GM21515 (cell line): ENCODE data around the gene SLC16A7.

ENCODE experiments used
- ATAC-seq: cut with Tn5 transposase; IDR thresholded peaks from one replicate; pipeline ENCODE4 v1.9.1; 2021; ENCODE audit not compliant: unreplicated experiment

SLC16A7 gene

DNA sequence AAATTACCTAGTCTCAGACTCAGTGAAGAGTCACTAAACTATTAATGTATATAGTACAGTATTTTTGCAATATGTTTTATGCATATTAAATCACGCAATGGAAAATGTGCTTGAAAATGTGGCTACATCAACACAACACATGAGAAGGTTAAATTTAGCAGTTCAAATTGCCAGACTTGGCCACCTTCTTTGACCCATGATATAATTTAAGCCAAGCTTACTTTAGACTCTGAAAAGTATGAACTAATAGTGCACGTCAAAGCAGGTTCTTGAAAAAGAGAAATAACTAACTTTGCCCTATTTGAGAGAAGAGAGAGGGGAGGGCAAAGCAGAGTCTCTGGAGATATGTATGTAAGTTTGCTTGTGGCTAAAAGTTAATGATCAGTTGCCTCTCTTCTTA lies 68.7 kb downstream of the SLC16A7 start:
- ATAC-seq = no peak

DNA sequence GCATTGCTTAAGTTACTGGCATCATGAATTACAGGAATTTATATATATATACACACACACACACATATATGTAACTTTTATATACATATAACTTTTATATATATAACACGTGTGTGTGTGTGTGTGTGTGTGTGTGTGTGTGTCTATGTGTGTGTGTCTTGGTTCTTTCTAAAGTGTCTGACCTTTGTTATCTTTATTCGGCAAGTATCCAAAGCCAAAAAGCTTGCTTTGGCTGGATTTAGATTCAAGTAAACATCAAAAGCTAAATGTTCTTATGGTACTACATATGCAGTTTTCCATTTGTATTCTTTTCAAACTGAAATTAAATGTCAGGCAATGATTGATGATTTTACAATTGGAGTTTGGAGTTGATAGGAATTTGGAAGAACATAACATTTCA lies 69.9 kb downstream of the SLC16A7 start:
- ATAC-seq = no peak

- no peak for ATAC-seq
Observed at GRCh38 chr12:59668674-59669073, 72.8 kb downstream of the SLC16A7 start.

- ATAC-seq = no peak
Observed at GRCh38 chr12:59672273-59672672, 76.4 kb downstream of the SLC16A7 start.

DNA sequence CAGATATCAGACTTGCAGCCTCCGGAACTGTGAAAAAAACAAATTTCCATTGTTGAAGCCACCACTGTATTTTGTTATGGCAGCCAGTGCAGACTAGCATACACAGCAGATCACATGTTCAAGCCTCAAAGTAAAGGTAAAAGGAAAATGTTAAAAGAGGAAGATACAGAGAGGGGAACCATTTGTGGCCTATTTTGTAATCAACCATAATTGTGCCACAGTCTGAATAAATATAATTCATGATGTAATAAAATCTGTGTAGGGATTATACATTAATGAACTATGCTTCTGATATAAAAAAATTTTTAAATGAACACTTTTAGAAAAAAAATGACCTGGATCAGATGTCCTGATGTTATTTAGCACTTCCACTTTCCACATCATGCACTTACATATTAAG lies 79.6 kb downstream of the SLC16A7 start:
- ATAC-seq = no peak

DNA sequence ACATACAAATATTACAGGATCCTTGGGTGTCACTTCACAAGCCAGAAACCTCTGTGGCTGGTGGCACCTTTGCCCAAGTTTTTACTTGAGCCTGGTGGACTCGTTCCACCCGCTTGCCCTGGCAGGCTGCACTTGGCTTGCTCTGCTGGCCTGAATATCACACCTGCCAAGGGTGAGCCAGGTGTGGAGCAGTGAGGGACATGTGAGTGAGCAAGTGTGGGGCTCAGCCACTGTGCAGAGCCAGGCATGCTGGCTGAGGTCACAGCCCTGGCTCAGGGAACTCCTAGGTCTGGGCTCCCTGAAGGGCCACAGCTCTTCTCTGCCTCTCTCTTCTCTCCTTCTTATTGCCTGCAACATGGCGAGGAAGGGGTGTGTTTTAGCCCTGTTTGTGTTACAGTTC lies 82.0 kb downstream of the SLC16A7 start:
- no peak for ATAC-seq

DNA sequence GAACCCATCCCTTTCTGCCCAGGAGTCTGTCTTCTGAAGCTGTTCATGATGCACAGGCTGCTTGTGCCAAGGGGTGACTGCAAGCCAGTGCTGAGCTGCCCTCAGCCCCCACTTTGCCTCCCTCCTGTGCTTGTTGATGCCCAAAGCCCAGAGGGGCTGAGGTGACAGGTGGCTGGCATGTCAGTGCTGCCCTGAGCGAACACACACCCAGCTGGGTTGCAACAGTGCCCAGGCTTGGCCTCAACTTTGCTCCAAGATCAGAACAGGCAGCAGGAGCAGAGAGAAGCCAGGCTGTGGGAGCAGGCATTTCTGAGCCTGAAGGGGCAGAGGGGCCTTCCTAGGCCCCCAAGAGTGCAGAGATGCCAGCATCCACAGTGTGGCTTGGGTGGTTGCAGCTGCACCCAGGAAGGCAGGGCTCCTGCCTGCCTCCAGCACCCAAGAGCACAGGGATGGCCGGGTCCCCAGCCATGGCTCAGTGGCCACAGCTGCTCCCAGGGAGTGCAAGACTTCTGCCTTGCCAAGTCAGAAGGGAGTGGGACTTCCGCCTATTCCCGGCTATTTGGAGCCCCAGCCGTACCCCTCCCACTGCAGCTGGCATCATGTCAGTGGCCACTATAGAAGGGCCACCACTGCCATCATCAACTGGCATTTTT lies 83.1 kb downstream of the SLC16A7 start:
- ATAC-seq = no peak

DNA sequence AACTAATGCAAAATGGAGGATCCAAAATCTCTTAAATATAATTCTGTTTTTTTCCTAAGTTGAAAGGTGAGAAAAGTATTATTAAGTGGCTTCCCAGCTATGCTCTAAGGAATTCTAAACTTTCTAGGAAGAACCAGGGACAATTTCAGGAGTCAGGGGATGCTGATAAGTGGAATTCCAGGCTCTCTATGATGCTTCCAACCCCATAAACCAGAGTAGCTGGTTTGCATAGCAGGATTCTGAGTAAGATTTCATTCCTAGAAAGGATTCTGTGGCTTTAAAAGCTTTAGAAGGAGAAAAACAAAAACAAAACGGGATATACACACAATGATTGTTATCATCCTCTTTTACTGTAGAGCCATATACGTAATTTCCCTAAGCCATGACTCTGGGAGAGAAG lies 93.9 kb downstream of the SLC16A7 start:
- ATAC-seq = no peak

- no peak for ATAC-seq
Observed at GRCh38 chr12:59695379-59695778, 99.5 kb downstream of the SLC16A7 start.

- ATAC-seq = no peak
Observed at GRCh38 chr12:59698600-59698999, 102.8 kb downstream of the SLC16A7 start.

- no peak for ATAC-seq
Observed at GRCh38 chr12:59699421-59700152, 103.8 kb downstream of the SLC16A7 start.

GRCh38 chr12:59700153-59700450 lies 104.3 kb downstream of the SLC16A7 start:
- ATAC-seq = no peak

- no peak for ATAC-seq
Observed at GRCh38 chr12:59708064-59708463, 112.2 kb downstream of the SLC16A7 start.

DNA sequence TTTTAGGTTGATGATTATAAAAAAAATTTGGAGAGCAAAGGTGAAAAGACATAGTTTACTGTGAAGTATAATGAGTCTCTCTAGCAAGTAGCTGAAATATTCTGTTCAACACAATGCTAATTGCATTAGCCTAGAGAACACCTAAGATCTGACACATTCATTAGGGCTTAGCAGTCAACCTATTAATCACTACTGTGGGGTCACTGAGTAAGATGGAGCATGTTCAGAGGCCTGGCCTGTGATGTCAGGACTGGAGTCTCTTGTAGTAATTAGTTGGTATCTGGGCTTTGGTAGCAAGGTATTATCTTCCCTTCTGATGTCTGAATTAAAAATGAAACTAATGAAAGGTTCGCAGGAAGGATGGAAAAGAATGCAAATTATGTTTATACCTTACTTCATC lies 112.7 kb downstream of the SLC16A7 start:
- ATAC-seq = no peak

DNA sequence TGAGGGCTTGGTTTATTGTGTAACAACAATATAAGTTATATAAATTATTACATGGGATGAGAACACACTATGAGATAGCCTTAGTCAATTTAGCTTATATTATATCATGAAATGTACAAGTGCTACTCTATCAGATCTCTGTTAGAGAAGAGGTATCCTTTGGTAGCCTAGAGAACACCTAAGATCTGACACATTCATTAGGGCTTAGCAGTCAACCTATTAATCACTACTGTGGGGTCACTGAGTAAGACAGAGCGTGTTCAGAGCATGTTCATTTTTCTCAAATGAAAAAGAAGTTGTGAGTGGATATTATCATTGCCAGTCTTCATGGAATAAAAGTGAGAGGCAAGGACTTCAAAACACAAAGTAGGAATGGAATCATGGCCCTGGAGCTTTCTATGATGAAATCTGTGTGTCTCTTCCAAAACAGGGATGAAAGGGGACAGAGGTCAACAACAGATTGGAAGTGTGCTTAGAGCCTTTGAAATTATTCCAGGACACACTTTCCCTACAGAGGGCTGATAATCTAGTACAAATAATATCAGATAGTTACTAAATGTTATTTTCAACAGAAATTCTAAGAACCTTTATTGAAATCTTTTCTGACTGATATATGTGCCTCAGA lies 114.3 kb downstream of the SLC16A7 start:
- no peak for ATAC-seq

DNA sequence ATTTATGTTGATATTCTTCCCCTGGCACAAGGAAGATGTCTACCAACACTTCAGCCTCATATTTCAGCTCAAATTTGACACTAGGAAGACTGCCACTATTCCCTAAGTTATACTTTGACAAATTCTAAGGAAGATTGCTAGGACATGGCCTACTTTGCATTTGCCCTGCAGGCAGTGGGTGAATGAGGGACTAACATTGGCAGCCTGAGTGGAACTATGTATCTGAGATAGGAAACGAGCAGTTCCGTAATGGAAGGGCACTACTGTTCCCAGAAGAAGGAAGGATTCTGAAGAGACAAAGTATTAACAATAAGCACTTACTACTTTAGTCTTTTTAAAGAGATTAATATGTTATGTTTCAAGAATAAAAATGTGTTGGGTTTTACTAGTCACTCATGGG lies 115.1 kb downstream of the SLC16A7 start:
- no peak for ATAC-seq

DNA sequence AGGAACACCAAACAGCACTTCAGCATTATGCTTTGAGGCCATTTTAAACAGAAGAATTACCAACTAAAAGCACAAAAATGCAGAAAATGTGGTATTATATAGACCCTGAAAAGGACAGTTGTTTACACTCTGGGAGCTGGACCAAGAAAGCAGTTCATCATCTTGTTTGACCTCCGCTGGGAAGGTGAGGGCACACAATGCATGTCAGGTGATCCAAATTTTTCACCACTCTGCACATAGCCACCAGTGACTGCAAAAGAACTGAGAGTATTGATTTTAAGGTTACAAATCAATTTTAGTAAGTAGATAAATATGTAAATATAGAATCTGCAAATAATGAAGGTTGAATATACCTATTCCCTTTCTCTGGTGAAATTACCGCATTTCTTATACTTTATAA lies 119.6 kb downstream of the SLC16A7 start:
- no peak for ATAC-seq

DNA sequence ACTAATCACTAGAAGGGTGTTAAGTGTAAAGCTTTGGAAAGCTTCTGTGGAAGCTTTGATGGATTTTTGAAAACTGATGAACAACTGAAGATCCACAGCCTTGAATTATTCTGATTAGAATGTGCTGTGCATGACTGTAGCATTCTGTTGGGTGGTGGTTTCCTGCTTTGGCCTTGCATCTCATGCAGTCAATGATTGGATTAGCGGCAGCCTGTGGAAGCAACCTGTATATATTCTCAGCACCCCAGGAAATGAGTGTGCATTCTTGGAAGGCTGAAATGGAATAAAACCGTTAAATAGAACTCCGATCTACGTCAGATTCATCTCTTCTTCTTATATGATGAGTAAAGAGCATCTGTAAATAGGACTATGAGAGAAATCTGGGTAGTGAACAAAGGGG lies 120.2 kb downstream of the SLC16A7 start:
- ATAC-seq = no peak

- ATAC-seq = no peak
Observed at GRCh38 chr12:59717436-59717835, 121.6 kb downstream of the SLC16A7 start.

DNA sequence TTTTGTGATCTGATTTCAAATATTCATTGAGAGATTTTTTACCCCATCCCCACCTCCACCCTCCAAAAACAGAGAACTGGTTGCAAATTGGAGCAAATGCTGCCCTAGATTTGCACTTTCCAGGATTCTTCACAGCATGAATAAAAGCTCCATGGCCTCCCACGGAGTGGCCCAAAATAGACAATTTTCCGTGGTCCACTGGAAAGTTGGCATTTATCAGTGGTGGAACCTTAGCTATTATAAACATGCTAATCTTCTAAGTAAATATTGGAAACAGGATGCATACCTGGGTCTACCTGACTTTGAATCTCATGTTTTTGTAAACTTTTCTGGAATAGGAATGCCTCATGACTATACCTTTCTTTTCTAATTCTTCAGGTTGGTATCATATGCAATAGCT lies 123.9 kb downstream of the SLC16A7 start:
- no peak for ATAC-seq

DNA sequence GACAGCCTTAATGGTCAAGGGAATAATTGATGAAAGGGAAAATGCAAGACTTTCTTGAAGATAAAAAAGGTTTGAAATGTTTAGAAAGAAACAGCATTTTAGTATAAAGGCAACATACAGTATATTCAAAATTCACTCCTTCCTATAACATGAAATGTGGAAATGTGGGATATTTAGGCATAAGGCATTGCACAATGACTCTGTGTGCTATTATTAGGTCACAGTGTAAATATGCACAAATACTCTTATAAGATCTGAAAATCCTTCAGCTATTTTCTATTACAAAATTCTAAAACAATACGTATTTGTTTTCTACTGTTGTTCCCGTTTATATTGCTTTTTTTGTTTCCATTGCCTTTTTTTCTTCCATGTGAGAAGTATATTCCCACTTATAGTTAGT lies 127.7 kb downstream of the SLC16A7 start:
- no peak for ATAC-seq

DNA sequence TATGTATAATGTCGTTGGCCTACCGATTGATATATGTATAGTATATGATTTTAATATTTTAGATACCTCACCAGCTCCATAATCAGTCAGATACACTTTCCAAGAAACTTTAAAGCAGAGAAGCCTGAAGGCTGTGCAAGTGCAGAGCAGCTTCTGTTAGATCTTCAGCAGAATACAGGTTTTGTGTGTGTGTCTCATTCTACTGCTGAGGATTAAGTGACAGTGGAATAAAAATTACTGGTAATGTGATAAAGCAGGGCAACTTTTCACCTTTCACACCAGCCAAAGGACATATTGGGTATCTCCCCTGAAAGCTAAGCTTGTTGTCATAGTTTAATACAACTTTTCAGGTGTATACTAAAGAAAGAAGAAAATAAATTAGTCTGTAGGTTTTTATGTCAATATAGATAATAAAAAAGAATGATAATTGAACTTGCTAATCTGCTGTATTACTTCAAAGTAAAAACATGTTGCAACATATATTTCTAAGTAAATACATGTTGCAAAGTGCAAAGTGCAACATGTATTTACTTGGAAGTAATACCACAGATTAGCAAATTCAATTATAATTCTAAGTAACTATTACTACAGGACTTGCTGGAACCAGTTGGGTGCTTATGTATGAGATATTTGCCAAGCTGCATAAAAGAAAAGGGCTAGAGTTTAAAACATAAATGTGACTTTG lies 128.3 kb downstream of the SLC16A7 start:
- ATAC-seq = no peak
